ENCODE results near the gene CCDC154.

DNA sequence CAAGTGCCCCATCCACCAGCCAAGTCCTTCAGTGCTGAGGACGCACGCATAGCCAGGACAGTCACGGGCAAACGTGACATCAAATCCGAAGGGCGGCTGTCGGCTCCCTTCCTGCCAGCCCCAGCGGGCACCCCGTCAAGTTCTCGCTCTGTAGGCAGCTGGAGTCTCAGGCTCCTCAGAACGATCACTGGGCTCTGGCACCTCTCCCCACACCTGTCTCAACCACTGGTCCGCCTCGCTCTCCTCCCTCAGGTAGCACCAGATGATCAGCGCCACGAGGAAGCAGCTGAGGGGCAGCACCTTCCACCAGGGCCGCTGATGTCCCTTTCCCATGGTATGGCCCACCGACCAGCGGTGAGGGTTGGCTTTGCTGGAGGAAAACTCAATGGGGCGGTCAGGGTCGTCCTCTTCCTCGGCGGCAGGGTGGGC, 24.2 kb downstream of the CCDC154 start:
- TF ChIP-seq, protein P1, sequence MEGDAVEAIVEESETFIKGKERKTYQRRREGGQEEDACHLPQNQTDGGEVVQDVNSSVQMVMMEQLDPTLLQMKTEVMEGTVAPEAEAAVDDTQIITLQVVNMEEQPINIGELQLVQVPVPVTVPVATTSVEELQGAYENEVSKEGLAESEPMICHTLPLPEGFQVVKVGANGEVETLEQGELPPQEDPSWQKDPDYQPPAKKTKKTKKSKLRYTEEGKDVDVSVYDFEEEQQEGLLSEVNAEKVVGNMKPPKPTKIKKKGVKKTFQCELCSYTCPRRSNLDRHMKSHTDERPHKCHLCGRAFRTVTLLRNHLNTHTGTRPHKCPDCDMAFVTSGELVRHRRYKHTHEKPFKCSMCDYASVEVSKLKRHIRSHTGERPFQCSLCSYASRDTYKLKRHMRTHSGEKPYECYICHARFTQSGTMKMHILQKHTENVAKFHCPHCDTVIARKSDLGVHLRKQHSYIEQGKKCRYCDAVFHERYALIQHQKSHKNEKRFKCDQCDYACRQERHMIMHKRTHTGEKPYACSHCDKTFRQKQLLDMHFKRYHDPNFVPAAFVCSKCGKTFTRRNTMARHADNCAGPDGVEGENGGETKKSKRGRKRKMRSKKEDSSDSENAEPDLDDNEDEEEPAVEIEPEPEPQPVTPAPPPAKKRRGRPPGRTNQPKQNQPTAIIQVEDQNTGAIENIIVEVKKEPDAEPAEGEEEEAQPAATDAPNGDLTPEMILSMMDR (IDR thresholded peaks at IDR 0.05): no peak
- TF ChIP-seq EZH2 (IDR thresholded peaks at IDR 0.05; ENCODE audit: borderline replicate concordance, insufficient read depth, low read depth, low read length, poor library complexity, severe bottlenecking): no peak
